Activated gamma-delta T cell (primary cell): ENCODE results near the gene VWCE.
"Not testable (repeated sequence)": the region's sequence is repeated elsewhere in the genome, so short reads cannot be mapped to it uniquely, and the experiment has no call there.

ENCODE experiments used
- DNase-seq: peaks from one replicate; lab custom pipeline; 2025; lab: John Stamatoyannopoulos, UW

Gene VWCE

GRCh38 chr11:61211327-61211952 lies 83.7 kb downstream of the VWCE start:
- DNase-seq: not testable (repeated sequence)

DNA sequence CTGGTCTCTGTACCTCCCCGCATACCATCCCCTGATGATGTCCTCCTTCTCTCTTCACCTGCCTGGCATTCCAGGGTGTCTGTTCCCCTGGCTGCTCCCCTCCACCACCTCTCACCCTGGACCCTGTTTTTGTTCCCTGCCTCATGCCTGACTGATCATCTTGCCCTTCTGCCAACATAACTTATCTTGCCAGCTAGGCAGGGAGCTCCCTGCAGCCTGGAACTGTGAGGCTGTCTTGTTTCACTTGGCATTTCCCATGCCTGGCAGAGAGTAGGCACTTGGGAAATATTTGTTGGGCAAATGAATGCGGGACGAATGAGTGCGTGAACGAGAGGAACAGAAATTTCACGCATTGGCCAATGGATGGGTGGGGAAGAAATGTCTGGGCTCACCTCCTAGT lies 84.5 kb downstream of the VWCE start:
- DNase-seq: not testable (repeated sequence)
